Subcutaneous abdominal adipose tissue (tissue), 5 donors: Measurements from ENCODE around the gene SAMD14.

ENCODE experiments used
- H3K27ac ChIP-seq: one replicate; pipeline ENCODE4 v1.7.0; 2013; ENCODE audit warnings: low read depth, mild to moderate bottlenecking, inconsistent platforms, low read length, moderate library complexity
- H3K27me3 ChIP-seq, 5 donors: one replicate each; pipeline ENCODE4 v1.7.0; 2013; ENCODE audit warnings: low read length in 5 of 5, inconsistent platforms in 1 of 5; ENCODE audit not compliant: control insufficient read depth in 5 of 5, insufficient read depth in 4 of 5
- H3K36me3 ChIP-seq, 5 donors: one replicate each; pipeline ENCODE4 v1.7.0; 2013; ENCODE audit warnings: low read length in 5 of 5; ENCODE audit not compliant: control insufficient read depth in 5 of 5, insufficient read depth in 5 of 5
- H3K4me1 ChIP-seq, 5 donors: one replicate each; pipeline ENCODE4 v1.7.0; 2013; ENCODE audit warnings: low read length in 5 of 5, mild to moderate bottlenecking in 3 of 5, moderate library complexity in 1 of 5; ENCODE audit not compliant: control insufficient read depth in 5 of 5, insufficient read depth in 5 of 5
- H3K4me3 ChIP-seq, 5 donors: one replicate each; pipeline ENCODE4 v1.7.0; 2013; ENCODE audit warnings: low read length in 5 of 5, low read depth in 1 of 5
- H3K9ac ChIP-seq, 5 donors: one replicate each; pipeline ENCODE4 v1.7.0; 2013; ENCODE audit warnings: low read length in 5 of 5, mild to moderate bottlenecking in 4 of 5, moderate library complexity in 3 of 5
- H3K9me3 ChIP-seq, 5 donors: one replicate each; pipeline ENCODE4 v1.7.0; 2013; ENCODE audit warnings: low read length in 5 of 5; ENCODE audit not compliant: control insufficient read depth in 5 of 5
- donor health status: healthy.
- donor health status: healthy.
- donor health status: healthy.
- donor health status: healthy.
- donor health status: healthy.

The SAMD14 gene

DNA sequence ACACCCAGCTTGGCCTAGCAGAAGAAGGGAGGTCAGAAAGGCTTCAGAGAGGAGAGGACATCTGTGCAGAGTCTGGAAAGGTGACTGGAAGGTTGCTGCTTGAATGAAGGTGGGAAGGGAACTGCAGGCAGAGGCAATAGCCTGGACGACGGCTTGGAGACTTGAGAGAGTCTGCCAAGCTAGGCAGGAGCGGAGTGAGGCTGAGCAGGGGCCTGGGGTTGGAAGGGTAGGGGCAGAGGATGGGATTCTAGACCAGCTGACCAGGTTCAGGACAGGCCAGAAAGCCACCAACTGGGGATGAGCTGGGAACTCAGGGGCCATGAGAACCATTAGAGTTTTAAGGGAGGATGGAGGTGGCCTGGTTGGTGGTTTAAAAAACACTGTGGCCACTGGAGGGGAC lies 35.5 kb upstream of the SAMD14 start:
- H3K9ac ChIP-seq: no peak overlapping the region
- H3K4me3 ChIP-seq: no peak overlapping the region
- H3K4me1 ChIP-seq: peaks cover 2 to 20% (median 14%) of the 10 kb centered on the region in 5 donors
- no peak overlapping the region for H3K27ac ChIP-seq
- no peaks in the 10 kb centered on the region for H3K9me3 ChIP-seq
- H3K36me3 ChIP-seq: no peaks in the 10 kb centered on the region
- H3K27me3 ChIP-seq: peaks cover 0 to 6% (median 0%) of the 10 kb centered on the region in 5 donors

DNA sequence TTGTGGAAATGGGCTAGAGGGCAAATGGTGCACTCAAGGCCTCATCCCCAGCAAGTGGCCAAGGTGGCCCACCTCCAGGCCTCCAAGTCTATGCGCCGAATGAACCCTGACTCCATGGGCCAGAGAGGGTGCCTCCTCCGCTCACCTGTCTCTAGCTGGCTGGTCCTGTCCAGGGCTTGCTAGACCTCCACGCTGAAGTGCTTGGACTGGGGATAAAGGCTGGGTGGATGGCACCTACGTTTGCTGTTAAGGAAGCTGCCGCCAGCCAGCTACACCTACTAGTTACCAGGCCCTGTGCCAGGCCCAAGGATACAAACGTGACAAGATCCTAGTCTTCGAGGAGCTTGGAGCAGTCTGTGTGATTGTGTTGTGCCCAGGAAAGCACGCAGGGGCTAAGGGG lies 35.1 kb upstream of the SAMD14 start:
- peaks cover 0 to 6% (median 0%) of the 10 kb centered on the region in 5 donors for H3K27me3 ChIP-seq
- H3K27ac ChIP-seq: no peak overlapping the region
- H3K4me1 ChIP-seq: peaks cover 2 to 20% (median 14%) of the 10 kb centered on the region in 5 donors
- no peaks in the 10 kb centered on the region for H3K36me3 ChIP-seq
- H3K4me3 ChIP-seq: no peak overlapping the region
- no peaks in the 10 kb centered on the region for H3K9me3 ChIP-seq
- no peak overlapping the region for H3K9ac ChIP-seq

- peaks cover 2 to 20% (median 14%) of the 10 kb centered on the region in 5 donors for H3K4me1 ChIP-seq
- peaks cover 0 to 6% (median 0%) of the 10 kb centered on the region in 5 donors for H3K27me3 ChIP-seq
- no peak overlapping the region for H3K4me3 ChIP-seq
- H3K9ac ChIP-seq: no peak overlapping the region
- H3K27ac ChIP-seq: no peak overlapping the region
- no peaks in the 10 kb centered on the region for H3K36me3 ChIP-seq
- H3K9me3 ChIP-seq: no peaks in the 10 kb centered on the region
Measured at GRCh38 chr17:50164697-50164988, 34.7 kb upstream of the SAMD14 start.

- H3K9me3 ChIP-seq: no peaks in the 10 kb centered on the region
- H3K4me3 ChIP-seq: no peak overlapping the region
- H3K27ac ChIP-seq: no peak overlapping the region
- peaks cover 0 to 6% (median 0%) of the 10 kb centered on the region in 5 donors for H3K27me3 ChIP-seq
- peaks cover 2 to 16% (median 14%) of the 10 kb centered on the region in 5 donors for H3K4me1 ChIP-seq
- no peak overlapping the region for H3K9ac ChIP-seq
- no peaks in the 10 kb centered on the region for H3K36me3 ChIP-seq
Measured at GRCh38 chr17:50163843-50164696, 34.1 kb upstream of the SAMD14 start.

GRCh38 chr17:50162466-50163254 lies 32.7 kb upstream of the SAMD14 start:
- H3K9ac ChIP-seq: no peak overlapping the region
- H3K36me3 ChIP-seq: no peaks in the 10 kb centered on the region
- no peak overlapping the region for H3K4me3 ChIP-seq
- H3K27me3 ChIP-seq: no peaks in the 10 kb centered on the region
- peaks cover 2 to 15% (median 13%) of the 10 kb centered on the region in 5 donors for H3K4me1 ChIP-seq
- H3K9me3 ChIP-seq: no peaks in the 10 kb centered on the region
- no peak overlapping the region for H3K27ac ChIP-seq

DNA sequence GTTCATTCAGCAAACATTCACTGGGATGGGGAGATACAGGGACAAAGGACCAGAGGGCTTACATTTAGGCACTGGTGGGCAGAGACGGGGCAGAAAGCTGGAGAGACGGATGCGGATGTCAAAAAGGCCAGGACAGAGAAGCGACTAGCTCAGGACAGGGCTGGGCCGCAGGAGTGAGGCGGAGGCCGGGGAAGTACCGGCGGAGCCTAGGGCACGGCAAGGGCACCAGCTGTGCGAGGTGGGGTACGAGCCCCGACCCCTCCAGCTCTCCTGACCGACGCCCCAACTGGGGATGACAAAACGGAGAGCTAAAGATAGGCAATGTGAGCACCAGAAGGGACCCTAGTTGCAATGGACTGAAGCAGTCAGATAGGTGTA lies 31.9 kb upstream of the SAMD14 start:
- Histone ChIP-seq H3K4me3 (peak overlapping the region in 4 of 5 donors; percentile 19 to 34 (median 26)), H3K9ac (peak overlapping the region in 1 of 5 donors; percentile 41), H3K36me3 (no peaks in the 10 kb centered on the region), H3K27me3 (no peaks in the 10 kb centered on the region), H3K4me1 (peaks cover 2 to 15% (median 13%) of the 10 kb centered on the region in 5 donors), H3K27ac (no peak overlapping the region), H3K9me3 (no peaks in the 10 kb centered on the region)

GRCh38 chr17:50161023-50161910 lies 31.3 kb upstream of the SAMD14 start:
- H3K27ac ChIP-seq: no peak overlapping the region
- peak overlapping the region in 4 of 5 donors; percentile 43 to 74 (median 70) for H3K9ac ChIP-seq
- H3K4me1 ChIP-seq: peaks cover 2 to 14% (median 12%) of the 10 kb centered on the region in 5 donors

DNA sequence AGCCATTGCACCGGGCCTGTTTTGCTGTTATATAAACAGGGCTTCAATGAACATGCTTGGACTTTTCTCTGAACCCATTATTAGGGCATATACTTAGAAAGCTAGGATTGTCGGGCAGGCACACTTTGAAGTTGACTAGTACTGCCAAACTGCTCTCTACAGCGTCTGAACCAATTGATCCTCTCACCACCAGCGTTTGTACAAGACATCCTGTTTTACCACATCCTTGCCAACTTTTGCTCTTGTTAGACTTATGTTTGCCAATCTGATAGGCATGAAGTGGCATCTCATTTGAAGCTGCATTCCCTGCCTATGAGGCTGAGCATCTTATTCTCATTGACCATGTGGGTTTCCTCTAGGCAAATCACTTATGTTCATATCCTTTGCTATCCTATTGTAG lies 27.9 kb upstream of the SAMD14 start:
- Histone ChIP-seq H3K4me1 (peaks cover 14 to 42% (median 41%) of the 10 kb centered on the region in 5 donors), H3K9me3 (no peaks in the 10 kb centered on the region), H3K27me3 (no peaks in the 10 kb centered on the region), H3K27ac (no peak overlapping the region), H3K4me3 (no peak overlapping the region), H3K36me3 (no peaks in the 10 kb centered on the region), H3K9ac (no peak overlapping the region)

More at GRCh38 chr17:50161023-50161910, 31.3 kb upstream of the SAMD14 start:
- peak overlapping the region; percentile 74 to 93 (median 78) for H3K4me3 ChIP-seq
- no peaks in the 10 kb centered on the region for H3K9me3 ChIP-seq
- no peaks in the 10 kb centered on the region for H3K36me3 ChIP-seq
- H3K27me3 ChIP-seq: no peaks in the 10 kb centered on the region

- H3K4me3 ChIP-seq: no peak overlapping the region
- H3K36me3 ChIP-seq: no peaks in the 10 kb centered on the region
- H3K27me3 ChIP-seq: no peaks in the 10 kb centered on the region
- H3K9ac ChIP-seq: peak overlapping the region in 2 of 5 donors; percentile 64 to 69
- H3K27ac ChIP-seq: peak overlapping the region; percentile 70
- H3K9me3 ChIP-seq: no peaks in the 10 kb centered on the region
- peaks cover 16 to 51% (median 46%) of the 10 kb centered on the region in 5 donors for H3K4me1 ChIP-seq
Measured at GRCh38 chr17:50155115-50155819, 25.3 kb upstream of the SAMD14 start.
